Measurements from ENCODE around the gene ADGRL1. TPM values are rescaled to one million over a fixed set of nuclear protein-coding genes. Genes with fewer than 3 reads are reported as not detected.

The ADGRL1 gene
- polyA plus RNA-seq, 1 of the 3 experiments (the other 2 are of a cell fraction), result 13.4 TPM

DNA sequence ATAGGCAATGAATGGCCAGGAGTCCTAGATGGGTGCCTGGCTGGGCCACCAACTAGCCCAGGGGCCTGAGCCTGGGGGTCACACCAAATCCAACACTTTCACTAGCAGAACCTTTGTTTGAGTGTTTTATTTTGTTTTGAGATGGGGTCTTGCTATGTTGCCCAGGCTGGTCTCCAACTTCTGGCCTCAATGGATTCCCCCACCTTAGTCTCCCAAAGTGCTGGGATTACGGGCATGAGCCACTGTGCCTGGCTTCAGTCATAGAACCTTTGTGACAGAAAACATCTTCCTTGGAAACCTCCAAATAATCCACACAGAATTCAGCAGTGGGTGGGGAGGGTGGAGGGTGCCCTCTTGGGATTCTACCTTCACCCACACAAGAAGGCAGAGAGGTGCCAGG, 94.5 kb downstream of the ADGRL1 start:
- 90% methylated on average over 1 of the region's 1 CpG for WGBS (ENCODE audit: low lambda C conversion rate)
- ChIA-PET CTCF (interaction anchor here (1.3 to 4.7 kb wide), 2 partner anchors 25 kb away, joined by 3 to 28 read pairs; partner anchors contain the start of gene ASF1B), POLR2A (no interaction called here)
- Histone ChIP-seq H3K4me1 (ENCODE audit: control insufficient read depth in 1 of 2, insufficient read depth in 2 of 2, low read depth in 1 of 2, low read length in 1 of 2) (peaks cover 4 to 9% of the 10 kb centered on the region in 2 experiments; a peak in 2 of 4 replicates), H3K27me3 (ENCODE audit: insufficient read depth) (no peaks in the 10 kb centered on the region), H2AFZ (ENCODE audit: low read depth) (no peak overlapping the region), H3K27ac (ENCODE audit: low read depth in 2 of 2, low read length in 1 of 2) (no peak overlapping the region), H3K79me2 (ENCODE audit: insufficient read depth) (peaks cover 48% of the 10 kb centered on the region), H3K9me2 (no peaks in the 10 kb centered on the region), H4K20me1 (ENCODE audit: insufficient read depth) (no peaks in the 10 kb centered on the region), H3K4me2 (no peak overlapping the region), H3K9me3 (no peaks in the 10 kb centered on the region), H3K36me3 (replicated peaks in 1 of 2; ENCODE audit: control insufficient read depth in 1 of 2, insufficient read depth in 2 of 2, low read length in 1 of 2) (no peaks in the 10 kb centered on the region), H3K9ac (no peak overlapping the region), H3F3A (replicated peaks; ENCODE audit: insufficient read depth) (no peaks in the 10 kb centered on the region), H3K4me3 (ENCODE audit: low read depth in 2 of 2, low read length in 1 of 2) (no peak overlapping the region)
- TF ChIP-seq MXI1 (IDR thresholded peaks at IDR 0.05; ENCODE audit: low read depth, low read length) (no peak), NFIC (IDR thresholded peaks at IDR 0.05; ENCODE audit: borderline replicate concordance) (no peak), SIN3A (IDR thresholded peaks at IDR 0.05; ENCODE audit: borderline replicate concordance, low read depth, low read length) (no peak)
- TF ChIP-seq, protein P1, sequence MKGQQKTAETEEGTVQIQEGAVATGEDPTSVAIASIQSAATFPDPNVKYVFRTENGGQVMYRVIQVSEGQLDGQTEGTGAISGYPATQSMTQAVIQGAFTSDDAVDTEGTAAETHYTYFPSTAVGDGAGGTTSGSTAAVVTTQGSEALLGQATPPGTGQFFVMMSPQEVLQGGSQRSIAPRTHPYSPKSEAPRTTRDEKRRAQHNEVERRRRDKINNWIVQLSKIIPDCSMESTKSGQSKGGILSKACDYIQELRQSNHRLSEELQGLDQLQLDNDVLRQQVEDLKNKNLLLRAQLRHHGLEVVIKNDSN (IDR thresholded peaks at IDR 0.05; ENCODE audit: borderline replicate concordance, low read depth), result no peak
- DNase-seq, result no peak

GRCh38 chr19:14110650-14111049, 95.3 kb downstream of the ADGRL1 start:
- peaks cover 39% of the 10 kb centered on the region; the same call in 1 of the 2 replicates for H3K79me2 ChIP-seq (ENCODE audit: insufficient read depth)
- no peaks in the 10 kb centered on the region for H3K27me3 ChIP-seq (ENCODE audit: insufficient read depth)
- no peak for DNase-seq
- 83% methylated on average over 2 of the region's 2 CpGs for WGBS (ENCODE audit: low lambda C conversion rate)
- no peaks in the 10 kb centered on the region for H3K9me2 ChIP-seq
- no peak overlapping the region for H3K4me2 ChIP-seq
- no peaks in the 10 kb centered on the region for H3K9me3 ChIP-seq
- TF ChIP-seq POLR2AphosphoS5 (IDR thresholded peaks at IDR 0.05; ENCODE audit: low read depth, low read length) (no peak), NRF1 (IDR thresholded peaks at IDR 0.05; ENCODE audit: low read depth, low read length) (no peak), MAX (IDR thresholded peaks at IDR 0.05; ENCODE audit: low read depth) (no peak), GATA2 (CRISPR knock-in tag; IDR thresholded peaks at IDR 0.05) (no peak), ELF1 (IDR thresholded peaks at IDR 0.05) (no peak), TAF1 (IDR thresholded peaks at IDR 0.05; ENCODE audit: borderline replicate concordance, low read depth, low read length) (no peak), SMC3 (IDR thresholded peaks at IDR 0.05; ENCODE audit: low read depth, low read length) (no peak), TCF12 (IDR thresholded peaks at IDR 0.05) (no peak), EZH2phosphoT487 (IDR thresholded peaks at IDR 0.05; ENCODE audit: borderline replicate concordance, low read depth) (no peak), RAD21 (IDR thresholded peaks at IDR 0.05; ENCODE audit: low read length) (no peak), YY1 (IDR thresholded peaks at IDR 0.05; ENCODE audit: low read depth) (no peak), EP300 (IDR thresholded peaks at IDR 0.05; ENCODE audit: borderline replicate concordance in 1 of 2, low read depth in 1 of 2, low read length in 1 of 2) (no peak)
- TF ChIP-seq, protein P2, sequence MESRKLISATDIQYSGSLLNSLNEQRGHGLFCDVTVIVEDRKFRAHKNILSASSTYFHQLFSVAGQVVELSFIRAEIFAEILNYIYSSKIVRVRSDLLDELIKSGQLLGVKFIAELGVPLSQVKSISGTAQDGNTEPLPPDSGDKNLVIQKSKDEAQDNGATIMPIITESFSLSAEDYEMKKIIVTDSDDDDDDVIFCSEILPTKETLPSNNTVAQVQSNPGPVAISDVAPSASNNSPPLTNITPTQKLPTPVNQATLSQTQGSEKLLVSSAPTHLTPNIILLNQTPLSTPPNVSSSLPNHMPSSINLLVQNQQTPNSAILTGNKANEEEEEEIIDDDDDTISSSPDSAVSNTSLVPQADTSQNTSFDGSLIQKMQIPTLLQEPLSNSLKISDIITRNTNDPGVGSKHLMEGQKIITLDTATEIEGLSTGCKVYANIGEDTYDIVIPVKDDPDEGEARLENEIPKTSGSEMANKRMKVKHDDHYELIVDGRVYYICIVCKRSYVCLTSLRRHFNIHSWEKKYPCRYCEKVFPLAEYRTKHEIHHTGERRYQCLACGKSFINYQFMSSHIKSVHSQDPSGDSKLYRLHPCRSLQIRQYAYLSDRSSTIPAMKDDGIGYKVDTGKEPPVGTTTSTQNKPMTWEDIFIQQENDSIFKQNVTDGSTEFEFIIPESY (IDR thresholded peaks at IDR 0.05; ENCODE audit: borderline replicate concordance, low read depth), result no peak
- H3K4me3 ChIP-seq (ENCODE audit: low read depth in 2 of 2, low read length in 1 of 2), result no peak overlapping the region
- ChIA-PET CTCF (interaction anchor here (0.9 to 1.3 kb wide), 3 partner anchors 26 to 38 kb away, joined by 3 read pairs; partner anchors contain the start of genes ASF1B and MISP3), POLR2A (no interaction called here)
- H3K36me3 ChIP-seq (replicated peaks in 1 of 2; ENCODE audit: control insufficient read depth in 1 of 2, insufficient read depth in 2 of 2, low read length in 1 of 2), result no peaks in the 10 kb centered on the region
- H2AFZ ChIP-seq (ENCODE audit: low read depth), result no peak overlapping the region
- peaks cover 0 to under 1% of the 10 kb centered on the region in 2 experiments; a peak in 2 of 4 replicates for H3K4me1 ChIP-seq (ENCODE audit: control insufficient read depth in 1 of 2, insufficient read depth in 2 of 2, low read depth in 1 of 2, low read length in 1 of 2)
- no peaks in the 10 kb centered on the region for H3F3A ChIP-seq (replicated peaks; ENCODE audit: insufficient read depth)
- no peaks in the 10 kb centered on the region for H4K20me1 ChIP-seq (ENCODE audit: insufficient read depth)
- H3K9ac ChIP-seq, result no peak overlapping the region
- no peak overlapping the region for H3K27ac ChIP-seq (ENCODE audit: low read depth in 2 of 2, low read length in 1 of 2)
